RWPE2 (cell line): ENCODE results near the gene JPH4.

Experiments used
- ATAC-seq: fragments of 200-7000 bp; cut with Tn5 transposase; 3 replicates; pipeline ENCODE4 v1.9.1; 2021; ENCODE audit warnings: low read depth
- DNase-seq: peaks from one replicate; pipeline ENCODE4 v3.0.0-alpha.2; 2020; ENCODE audit warnings: low spot score
- H3K27ac ChIP-seq: fragments of 450-650 bp; 2 replicates; pipeline ENCODE4 v1.5.1; 2017; ENCODE audit warnings: mild to moderate bottlenecking; ENCODE audit not compliant: poor library complexity, severe bottlenecking
- H3K27me3 ChIP-seq: fragments of 250-450 bp; sonication (Bioruptor Pico); 2 replicates; pipeline ENCODE4 v1.5.1; 2021; ENCODE audit warnings: mild to moderate bottlenecking, moderate library complexity; ENCODE audit not compliant: insufficient read depth, poor library complexity, severe bottlenecking
- H3K36me3 ChIP-seq: fragments of 250-450 bp; sonication (Bioruptor Pico); 2 replicates; pipeline ENCODE4 v1.5.1; 2020; ENCODE audit warnings: low read depth, mild to moderate bottlenecking, moderate library complexity
- H3K4me1 ChIP-seq: fragments of 250-450 bp; sonication (Bioruptor Pico); 2 replicates; pipeline ENCODE4 v1.5.1; 2021; ENCODE audit warnings: mild to moderate bottlenecking, moderate library complexity; ENCODE audit not compliant: insufficient read depth, poor library complexity, severe bottlenecking
- H3K4me3 ChIP-seq: fragments of 250-450 bp; sonication (Bioruptor Pico); 2 replicates; pipeline ENCODE4 v1.5.1; 2021; ENCODE audit warnings: mild to moderate bottlenecking, moderate library complexity; ENCODE audit not compliant: severe bottlenecking
- H3K9me3 ChIP-seq: fragments of 250-450 bp; sonication (Bioruptor Pico); 2 replicates; pipeline ENCODE4 v1.5.1; 2021; ENCODE audit warnings: mild to moderate bottlenecking, moderate library complexity; ENCODE audit not compliant: severe bottlenecking
- CTCF ChIP-seq: fragments of 450-650 bp; IDR thresholded peaks from one replicate; pipeline ENCODE4 v1.5.1; 2017; ENCODE audit warnings: mild to moderate bottlenecking, moderate library complexity; ENCODE audit not compliant: poor library complexity, severe bottlenecking

Gene JPH4

DNA sequence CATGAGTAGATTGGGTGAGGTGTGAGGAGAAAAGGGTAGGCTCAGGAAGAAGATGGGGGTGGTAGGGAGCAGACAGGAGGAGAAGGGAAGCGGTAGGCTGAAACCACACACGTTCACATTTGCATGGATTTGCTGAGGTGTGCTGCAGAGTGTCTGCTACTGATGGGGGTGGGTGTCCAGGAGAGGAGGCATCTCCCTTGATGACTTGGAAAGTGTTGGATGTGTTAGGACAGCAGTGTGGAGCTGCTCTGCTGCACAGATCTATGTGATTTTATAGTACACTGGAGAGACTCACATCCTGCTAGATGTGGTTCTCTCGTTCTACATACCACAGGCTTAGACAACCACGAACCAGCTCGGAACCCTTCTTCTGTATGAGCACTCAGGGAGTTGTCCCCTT lies 36.3 kb downstream of the JPH4 start:
- no peak overlapping the region for H3K27ac ChIP-seq
- H3K9me3 ChIP-seq, result no peaks in the 10 kb centered on the region
- TF ChIP-seq CTCF, result no peak
- no peak for ATAC-seq
- H3K36me3 ChIP-seq, result no peaks in the 10 kb centered on the region
- no peak overlapping the region for H3K4me3 ChIP-seq
- H3K4me1 ChIP-seq, result no peaks in the 10 kb centered on the region
- H3K27me3 ChIP-seq, result no peaks in the 10 kb centered on the region
- DNase-seq, result no peak

GRCh38 chr14:23540141-23540469 lies 38.5 kb downstream of the JPH4 start:
- DNase-seq (no peak), ATAC-seq (no peak)
- no peaks in the 10 kb centered on the region for H3K27me3 ChIP-seq
- no peak for TF ChIP-seq CTCF
- H3K9me3 ChIP-seq, result no peaks in the 10 kb centered on the region
- H3K36me3 ChIP-seq, result no peaks in the 10 kb centered on the region
- no peak overlapping the region for H3K4me3 ChIP-seq
- H3K27ac ChIP-seq, result no peak overlapping the region
- H3K4me1 ChIP-seq, result no peaks in the 10 kb centered on the region

DNA sequence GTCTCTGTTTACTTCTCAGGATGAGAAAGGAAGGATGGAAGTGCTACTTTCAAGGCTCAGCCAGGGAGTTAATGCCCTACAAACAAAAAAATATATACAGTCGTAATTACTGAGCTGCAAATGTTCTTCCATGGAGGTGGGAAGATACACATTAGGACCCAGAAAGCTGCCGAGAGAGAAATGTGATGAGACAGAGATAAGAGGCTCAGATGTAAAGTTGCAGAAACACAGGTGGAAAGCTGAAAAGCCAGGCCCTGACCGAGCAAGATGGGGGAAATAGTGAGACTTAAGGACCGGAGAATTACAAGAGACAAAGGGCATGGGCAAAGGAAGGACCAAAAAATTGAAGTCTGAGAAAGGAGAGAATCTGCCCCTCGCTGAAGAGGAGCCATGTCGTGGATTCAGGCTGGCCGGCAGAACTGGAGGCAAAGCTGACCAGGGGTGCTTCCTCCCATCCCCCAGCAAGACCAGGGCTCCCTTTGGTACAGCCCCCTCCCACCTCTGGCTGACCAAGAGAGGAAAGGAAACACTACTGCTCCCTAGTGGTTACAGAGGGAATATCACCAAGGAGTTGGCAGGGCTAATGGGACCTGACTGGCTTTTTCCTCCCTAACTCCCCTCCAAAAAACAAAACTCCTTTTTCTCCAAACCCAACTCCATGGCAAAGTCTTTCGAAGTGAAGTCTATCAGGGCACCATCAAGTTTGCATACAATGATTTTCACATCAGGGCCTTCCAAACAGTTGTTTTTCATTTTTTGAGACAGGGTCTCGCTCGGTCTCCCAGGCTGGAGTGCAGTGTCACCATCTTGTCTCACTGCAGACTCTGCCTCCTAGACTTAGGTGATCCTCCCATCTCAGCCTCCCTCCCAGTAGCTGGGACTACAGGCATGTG lies 39.1 kb downstream of the JPH4 start:
- H3K27me3 ChIP-seq, result no peaks in the 10 kb centered on the region
- no peak overlapping the region for H3K4me3 ChIP-seq
- ATAC-seq (peak; percentile 32; the same call in 1 of the 3 replicates), DNase-seq (no peak)
- H3K9me3 ChIP-seq, result no peaks in the 10 kb centered on the region
- H3K27ac ChIP-seq, result no peak overlapping the region
- no peaks in the 10 kb centered on the region for H3K36me3 ChIP-seq
- no peaks in the 10 kb centered on the region for H3K4me1 ChIP-seq
- TF ChIP-seq CTCF, result peak; percentile 74

DNA sequence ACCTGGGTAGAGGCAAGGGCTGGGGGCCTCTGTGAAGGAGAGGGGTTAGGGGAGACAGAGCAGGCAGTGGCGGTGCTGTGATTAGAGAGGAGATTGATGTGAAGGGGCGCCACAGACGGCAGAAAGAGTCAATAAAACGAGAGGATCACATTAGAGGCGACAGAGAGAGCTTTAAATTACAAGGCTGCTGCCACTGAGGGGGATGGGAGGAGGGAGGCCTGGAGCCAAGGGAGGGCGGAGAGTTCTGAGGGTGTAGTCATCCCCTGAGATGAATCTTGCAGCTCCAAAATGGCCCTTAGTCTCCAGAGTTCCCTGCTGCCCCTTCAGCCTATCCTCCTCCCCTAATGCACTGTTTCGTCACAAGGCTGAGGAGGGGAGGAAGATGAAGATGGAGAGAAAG lies 39.8 kb downstream of the JPH4 start:
- DNase-seq (no peak), ATAC-seq (0 out of 3 replicates have a peak, but pooled peaks have one; percentile 32)
- no peaks in the 10 kb centered on the region for H3K27me3 ChIP-seq

More for the DNA sequence above, 39.8 kb downstream of the JPH4 start:
- no peaks in the 10 kb centered on the region for H3K4me1 ChIP-seq
- no peak for TF ChIP-seq CTCF
- no peaks in the 10 kb centered on the region for H3K36me3 ChIP-seq
- H3K9me3 ChIP-seq, result no peaks in the 10 kb centered on the region
- H3K4me3 ChIP-seq, result no peak overlapping the region
- no peak overlapping the region for H3K27ac ChIP-seq
